GOT3 (cell line): ENCODE data around the gene GPR183.

Experiments
- DNase-seq: peaks from one replicate; lab custom pipeline; 2025; ENCODE audit warnings: mixed read lengths; lab: John Stamatoyannopoulos, UW

GPR183 gene

DNA sequence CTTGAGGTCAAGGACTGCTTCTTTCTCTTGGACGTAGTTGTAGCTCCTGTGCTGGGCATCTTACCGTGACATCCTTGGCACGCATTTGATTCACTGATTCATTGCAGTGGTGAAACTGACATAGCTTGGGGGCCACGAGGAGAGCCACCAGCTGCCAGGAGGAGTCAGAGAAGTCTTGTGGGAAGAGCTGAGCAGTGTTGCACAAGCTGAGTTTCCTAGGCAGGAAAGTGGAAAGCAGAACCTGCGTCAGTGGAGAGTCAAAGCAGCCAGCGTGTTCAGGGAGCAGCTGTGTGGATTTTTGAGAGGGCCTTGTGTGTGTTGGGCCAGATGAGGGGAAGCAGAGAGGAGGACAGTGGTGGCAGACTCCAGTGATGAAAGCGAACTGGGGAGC, 5.3 kb upstream of the GPR183 start:
- no peak for DNase-seq

GRCh38 chr13:99311748-99312492, 4.7 kb upstream of the GPR183 start:
- no peak for DNase-seq

DNA sequence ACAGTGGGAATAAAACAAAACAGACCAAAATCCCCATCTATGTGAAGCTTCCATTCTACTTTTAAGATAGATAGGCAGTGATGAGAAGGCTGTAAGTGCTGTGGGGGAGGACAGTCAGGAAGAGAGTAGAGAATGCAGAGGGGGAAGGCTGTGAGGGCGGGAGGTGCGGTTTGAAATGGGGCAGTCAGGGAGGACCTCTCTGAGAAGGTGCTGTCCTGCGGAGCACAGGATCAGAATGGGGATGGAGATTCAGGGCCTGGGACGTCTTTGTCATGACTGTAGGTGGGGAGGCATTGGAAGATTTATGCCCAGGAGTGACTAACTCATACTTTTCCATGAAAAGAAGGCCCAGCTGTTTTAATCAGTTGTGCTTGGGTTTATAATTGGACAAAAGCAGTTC, 3.9 kb upstream of the GPR183 start:
- DNase-seq: no peak

DNA sequence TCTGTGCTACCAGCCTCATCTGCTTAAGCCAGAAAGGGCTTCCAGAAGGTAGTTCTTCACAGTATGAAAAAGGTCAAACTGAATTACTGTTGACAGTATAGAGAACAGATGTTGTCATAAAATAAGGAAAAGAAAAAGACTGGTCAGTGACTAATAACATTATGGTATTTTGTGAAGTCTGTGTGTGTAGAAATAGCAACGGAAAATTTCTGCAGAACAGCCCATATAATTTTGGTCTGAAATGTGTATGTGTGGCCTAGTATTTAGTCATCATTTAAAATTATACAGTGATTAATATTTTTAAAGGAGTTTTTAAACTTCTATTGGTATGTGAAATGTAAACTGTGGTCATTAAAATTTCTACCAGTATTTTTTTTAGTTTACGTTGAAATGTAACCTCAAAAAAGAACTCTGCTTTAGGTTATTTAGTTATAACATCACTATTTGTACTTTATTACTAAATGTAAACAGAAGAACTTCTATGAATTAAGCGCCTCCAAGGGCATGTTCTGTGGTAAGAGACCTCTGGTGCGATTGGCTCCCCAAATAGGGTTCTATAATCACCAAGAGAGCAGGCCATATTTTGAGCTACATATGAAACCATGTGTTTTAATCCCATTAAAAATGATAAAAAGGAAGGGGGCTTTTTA, 3.3 kb upstream of the GPR183 start:
- DNase-seq: no peak

DNA sequence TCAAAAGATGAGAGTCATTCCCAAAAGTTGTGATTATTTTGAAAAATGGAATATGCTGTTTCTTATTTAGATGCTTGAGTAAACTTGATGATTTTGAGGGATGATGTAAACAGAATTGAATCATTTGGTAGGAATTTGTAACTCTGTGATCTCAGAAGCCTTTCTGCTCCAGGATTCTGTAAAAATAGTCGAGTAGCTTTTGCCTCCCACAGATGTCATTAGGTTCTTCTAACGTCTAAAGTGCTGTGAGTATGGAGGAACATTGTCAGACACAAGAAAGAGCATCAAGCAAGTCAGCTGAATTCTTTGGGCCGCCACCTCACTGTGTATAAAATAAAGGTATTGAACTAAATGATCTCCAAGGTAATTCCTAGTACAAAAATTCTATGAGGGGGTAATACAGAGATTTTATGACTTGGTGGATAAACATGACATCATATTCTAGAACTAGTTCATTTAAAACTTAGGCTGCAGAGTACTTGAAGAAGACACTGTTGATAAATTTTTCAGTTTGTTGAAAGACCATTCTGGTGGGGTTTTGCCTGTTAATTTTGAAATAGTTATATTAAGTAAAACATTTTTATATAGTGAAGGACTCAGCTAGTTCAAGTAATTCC, 1.4 kb upstream of the GPR183 start:
- no peak for DNase-seq

GRCh38 chr13:99307648-99308339, 595 bp upstream of the GPR183 start:
- DNase-seq: no peak

- no peak for DNase-seq
Observed at GRCh38 chr13:99305566-99305965, 1.6 kb downstream of the GPR183 start.

- DNase-seq: no peak
Observed at GRCh38 chr13:99305158-99305557, 2.0 kb downstream of the GPR183 start.

DNA sequence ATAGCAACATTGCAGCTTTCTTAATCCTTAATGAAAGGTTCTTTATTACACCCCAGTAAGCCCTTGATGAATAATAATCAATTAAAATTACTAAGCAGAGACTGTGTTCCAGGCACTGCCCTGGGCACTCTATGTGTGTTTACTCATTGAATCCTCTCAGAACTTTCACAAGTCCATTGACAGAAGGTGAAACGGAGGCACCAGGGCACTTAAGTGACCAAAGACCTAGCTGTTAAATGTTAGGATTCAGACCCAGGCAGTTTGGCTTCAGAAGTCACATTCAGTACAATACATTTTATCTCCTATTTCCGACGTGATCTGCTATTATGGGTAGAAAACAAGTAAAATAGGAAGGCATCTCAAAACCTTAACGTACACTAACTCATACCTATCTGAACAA, 2.7 kb downstream of the GPR183 start:
- DNase-seq: no peak

DNA sequence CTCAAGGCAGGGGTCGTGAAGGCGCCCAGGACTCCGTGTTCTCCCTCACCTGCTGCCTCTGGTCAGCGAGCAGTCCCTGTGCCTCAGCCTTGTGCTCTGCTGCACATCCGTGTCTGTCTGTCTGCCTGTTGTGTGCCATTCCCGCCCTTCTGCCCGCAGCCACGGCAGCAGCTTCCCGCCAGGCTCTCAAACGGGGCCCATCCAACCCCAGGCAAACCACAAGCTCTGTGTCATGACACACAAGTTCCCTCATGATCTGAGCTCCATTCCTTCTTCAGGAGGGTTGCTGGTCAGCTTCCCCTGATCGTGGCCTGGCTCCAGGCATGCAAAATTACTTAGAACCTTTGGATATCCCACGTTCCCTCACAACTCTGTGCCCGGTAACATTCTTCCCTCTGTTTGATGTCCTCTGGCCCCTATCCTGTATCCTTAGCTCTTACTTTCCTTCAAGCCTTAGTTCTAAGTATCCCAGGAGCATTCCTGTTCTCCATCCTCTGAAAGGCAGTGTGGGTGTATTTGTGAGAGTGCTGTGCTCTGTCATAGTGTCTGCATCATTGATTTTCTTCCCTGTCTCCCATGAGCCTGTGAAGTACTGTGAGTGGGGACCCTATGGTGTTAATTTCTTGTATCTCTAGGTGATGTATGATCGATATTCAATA, 3.2 kb downstream of the GPR183 start:
- no peak for DNase-seq

- DNase-seq: no peak
Observed at GRCh38 chr13:99302637-99303505, 4.3 kb downstream of the GPR183 start.

DNA sequence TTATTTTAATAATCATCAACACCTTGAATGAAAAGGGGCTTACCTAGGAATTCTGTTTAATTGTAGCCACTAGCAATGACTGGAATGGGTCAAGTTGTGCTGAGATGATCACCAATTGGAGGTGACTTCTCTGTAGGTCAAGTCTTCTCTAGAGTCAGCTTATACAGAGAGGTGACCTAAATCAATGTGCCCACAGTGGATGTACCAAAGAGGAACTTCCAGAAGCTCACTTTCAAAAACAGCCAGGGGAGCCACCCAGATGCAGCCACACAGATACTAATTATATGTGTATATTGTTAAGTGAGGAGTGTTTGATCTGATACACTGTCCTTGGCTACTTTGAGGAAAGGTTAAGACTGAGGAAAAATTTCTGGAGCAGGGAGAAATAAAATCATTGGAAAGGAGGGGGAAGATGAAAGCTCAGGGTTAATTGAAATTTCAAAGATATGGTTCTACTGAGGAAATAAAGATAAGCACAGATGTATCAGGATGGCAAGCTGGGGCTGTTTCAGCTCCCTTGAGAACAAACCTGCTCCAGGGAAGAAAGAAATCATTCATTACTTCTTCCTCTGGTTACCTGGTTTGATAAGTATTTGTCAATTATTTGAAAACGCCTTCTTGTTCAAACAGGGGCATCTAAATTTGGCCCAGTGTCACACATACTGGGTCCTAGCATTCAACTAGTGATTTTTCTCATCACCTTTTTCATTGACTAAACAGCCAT, 5.1 kb downstream of the GPR183 start:
- DNase-seq: no peak

DNA sequence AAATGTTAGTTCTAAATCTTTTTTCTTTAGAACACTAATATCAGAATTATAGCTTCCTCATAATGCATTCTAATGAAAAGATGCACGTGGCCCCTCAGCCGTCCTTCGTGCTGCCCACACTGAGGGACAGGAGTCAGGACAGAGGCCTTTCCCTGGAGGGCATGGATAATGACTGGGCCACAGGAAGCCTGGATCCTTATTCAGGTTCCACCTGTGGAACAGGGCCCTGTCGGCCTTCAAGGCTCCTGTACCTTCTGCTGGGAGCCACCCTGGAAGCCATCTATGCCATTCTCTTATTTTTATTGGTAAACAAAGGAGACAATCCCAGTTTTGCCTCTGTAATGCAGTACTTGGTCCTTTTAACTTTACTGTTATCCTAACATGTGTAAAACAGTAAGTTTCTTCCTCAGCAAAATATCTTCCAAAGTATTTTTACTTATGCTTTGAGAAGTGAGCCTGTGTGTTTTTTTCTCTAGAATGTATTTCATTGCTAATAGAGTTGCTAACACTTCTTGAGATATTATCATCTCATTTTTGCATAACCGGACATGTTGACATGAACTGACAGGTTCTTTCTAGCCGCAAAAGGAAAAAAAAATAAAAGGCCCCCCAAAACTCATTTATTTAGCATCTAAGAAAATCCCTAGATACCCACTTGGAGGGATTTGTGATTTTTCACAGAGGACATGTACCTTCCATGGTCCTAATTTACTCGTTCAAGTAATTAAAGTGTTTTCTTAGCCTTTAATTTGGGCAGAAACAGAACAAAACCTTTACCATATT, 6.0 kb downstream of the GPR183 start:
- no peak for DNase-seq

- DNase-seq: no peak
Observed at GRCh38 chr13:99299920-99300341, 7.3 kb downstream of the GPR183 start.

DNA sequence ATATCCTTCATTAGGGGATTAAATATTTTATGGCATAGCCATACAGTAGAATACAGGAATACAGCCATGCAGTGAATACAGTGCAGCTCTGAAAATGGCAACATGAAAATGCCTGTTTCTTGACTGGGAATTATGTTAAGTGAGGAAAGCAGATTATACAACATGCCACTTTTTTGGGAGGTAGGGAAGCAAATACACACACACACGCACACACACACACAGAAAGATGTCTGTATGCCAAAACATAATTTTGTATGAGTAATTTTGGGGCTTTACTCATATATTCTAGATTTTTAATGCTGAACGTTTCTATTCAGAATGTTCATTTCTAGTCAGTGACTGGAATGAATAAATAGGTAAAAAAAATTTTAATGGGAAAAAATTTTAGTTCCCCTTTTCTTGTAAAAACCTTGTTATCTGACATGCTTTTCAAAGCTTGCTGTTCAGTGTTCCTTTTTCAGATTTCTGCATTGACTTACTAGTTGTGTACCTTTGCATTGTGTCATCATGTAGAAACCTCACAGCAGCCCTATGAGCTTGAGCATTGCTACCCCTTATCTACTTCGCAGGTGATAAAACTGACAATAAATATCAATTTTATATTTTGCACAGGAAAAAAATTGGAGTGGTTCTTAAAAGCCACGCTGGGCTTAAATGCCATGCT, 7.8 kb downstream of the GPR183 start:
- DNase-seq: no peak

- no peak for DNase-seq
Observed at GRCh38 chr13:99298056-99298455, 9.1 kb downstream of the GPR183 start.

GRCh38 chr13:99297331-99297730, 9.9 kb downstream of the GPR183 start:
- DNase-seq: no peak

- DNase-seq: no peak
Observed at GRCh38 chr13:99296398-99296797, 10.8 kb downstream of the GPR183 start.
